ENCODE measurements around the gene ETNK1. TPM values are rescaled to one million over a fixed set of nuclear protein-coding genes. Genes with fewer than 3 reads are reported as not detected.
A peak's percentile ranks its signal among the peaks of the same experiment; 100 is the strongest.

Gene ETNK1
- total RNA-seq, 1 donor from 2014 or later = 82.4 TPM

GRCh38 chr12:22677781-22678574 lies 53.0 kb downstream of the ETNK1 start:
- no peak for DNase-seq
- intact Hi-C loops (cut with DNase I) = no loop called here
- Histone ChIP-seq H3K4me1 (no peaks in the 10 kb centered on the region), H3K9me3 (no peaks in the 10 kb centered on the region), H3K36me3 (peaks cover 60% of the 10 kb centered on the region), H3K27ac (no peak overlapping the region), H3K27me3 (ENCODE audit: low read depth) (no peaks in the 10 kb centered on the region), H3K4me3 (no peak overlapping the region)
- ATAC-seq = no peak
- TF ChIP-seq, protein P1, sequence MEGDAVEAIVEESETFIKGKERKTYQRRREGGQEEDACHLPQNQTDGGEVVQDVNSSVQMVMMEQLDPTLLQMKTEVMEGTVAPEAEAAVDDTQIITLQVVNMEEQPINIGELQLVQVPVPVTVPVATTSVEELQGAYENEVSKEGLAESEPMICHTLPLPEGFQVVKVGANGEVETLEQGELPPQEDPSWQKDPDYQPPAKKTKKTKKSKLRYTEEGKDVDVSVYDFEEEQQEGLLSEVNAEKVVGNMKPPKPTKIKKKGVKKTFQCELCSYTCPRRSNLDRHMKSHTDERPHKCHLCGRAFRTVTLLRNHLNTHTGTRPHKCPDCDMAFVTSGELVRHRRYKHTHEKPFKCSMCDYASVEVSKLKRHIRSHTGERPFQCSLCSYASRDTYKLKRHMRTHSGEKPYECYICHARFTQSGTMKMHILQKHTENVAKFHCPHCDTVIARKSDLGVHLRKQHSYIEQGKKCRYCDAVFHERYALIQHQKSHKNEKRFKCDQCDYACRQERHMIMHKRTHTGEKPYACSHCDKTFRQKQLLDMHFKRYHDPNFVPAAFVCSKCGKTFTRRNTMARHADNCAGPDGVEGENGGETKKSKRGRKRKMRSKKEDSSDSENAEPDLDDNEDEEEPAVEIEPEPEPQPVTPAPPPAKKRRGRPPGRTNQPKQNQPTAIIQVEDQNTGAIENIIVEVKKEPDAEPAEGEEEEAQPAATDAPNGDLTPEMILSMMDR (IDR thresholded peaks at IDR 0.05) = no peak

- Histone ChIP-seq H3K27ac (no peak overlapping the region), H3K4me1 (peaks cover 10% of the 10 kb centered on the region), H3K27me3 (ENCODE audit: low read depth) (no peaks in the 10 kb centered on the region), H3K9me3 (no peaks in the 10 kb centered on the region), H3K4me3 (no peak overlapping the region), H3K36me3 (peaks cover 30% of the 10 kb centered on the region)
- intact Hi-C loops (cut with DNase I) = no loop called here
- TF ChIP-seq, protein P1 (IDR thresholded peaks at IDR 0.05) = no peak
- no peak for ATAC-seq
- DNase-seq = no peak
Observed at GRCh38 chr12:22682663-22683062, 57.7 kb downstream of the ETNK1 start.

- intact Hi-C loops (cut with DNase I) = no loop called here
Observed at GRCh38 chr12:22683131-22683530, 58.2 kb downstream of the ETNK1 start.

DNA sequence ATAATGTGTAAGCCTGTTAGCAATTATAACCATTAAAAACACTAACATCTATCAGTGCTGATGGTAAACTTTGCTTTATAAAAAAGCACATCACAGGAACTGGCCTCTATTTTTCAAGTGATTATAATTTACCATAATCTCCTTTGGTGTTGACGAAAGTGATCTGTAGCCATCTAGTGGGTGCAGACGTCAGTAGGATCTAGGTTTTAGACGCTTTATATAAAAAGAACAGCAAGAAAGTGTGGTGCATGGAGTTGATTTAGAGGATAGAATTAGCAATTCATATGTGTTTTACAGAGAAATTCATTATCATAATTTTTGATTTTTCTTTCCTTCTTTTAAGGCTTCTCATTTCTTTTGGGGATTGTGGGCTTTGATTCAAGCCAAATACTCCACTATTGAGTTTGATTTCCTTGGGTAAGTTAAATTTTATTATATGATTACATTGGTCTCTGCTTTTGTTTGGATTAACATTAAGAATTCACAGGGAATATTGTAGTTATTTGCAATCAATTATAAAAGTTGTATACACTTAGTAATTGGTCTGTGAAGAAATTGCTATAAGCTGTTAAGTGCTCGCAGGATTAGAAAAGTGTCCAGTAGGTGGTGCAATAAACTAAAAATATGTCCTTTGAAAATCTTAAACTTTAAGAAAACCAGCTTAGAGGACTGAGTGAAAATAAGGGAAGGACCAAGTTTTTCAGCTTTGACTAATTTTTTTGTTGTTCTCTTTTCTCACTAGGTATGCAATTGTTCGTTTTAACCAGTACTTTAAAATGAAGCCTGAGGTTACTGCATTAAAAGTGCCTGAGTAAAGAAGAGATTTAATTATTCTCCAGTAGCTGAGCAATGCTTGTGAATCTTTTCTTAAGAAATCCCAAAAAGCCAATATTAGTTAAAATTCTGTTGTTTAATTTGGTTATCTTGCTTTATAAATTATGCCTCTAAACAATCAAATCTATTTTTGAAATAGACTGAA lies 59.5 kb downstream of the ETNK1 start:
- peak in 1 of 2 donors; percentile 49 for ATAC-seq

More at GRCh38 chr12:22683131-22683530, 58.2 kb downstream of the ETNK1 start:
- H3K4me3 ChIP-seq = no peak overlapping the region
- DNase-seq = no peak
- H3K36me3 ChIP-seq = peaks cover 29% of the 10 kb centered on the region
- no peaks in the 10 kb centered on the region for H3K27me3 ChIP-seq (ENCODE audit: low read depth)
- H3K27ac ChIP-seq = no peak overlapping the region
- no peak for ATAC-seq
- no peaks in the 10 kb centered on the region for H3K9me3 ChIP-seq
- H3K4me1 ChIP-seq = peaks cover 14% of the 10 kb centered on the region
- TF ChIP-seq, protein P1 (IDR thresholded peaks at IDR 0.05) = no peak

DNA sequence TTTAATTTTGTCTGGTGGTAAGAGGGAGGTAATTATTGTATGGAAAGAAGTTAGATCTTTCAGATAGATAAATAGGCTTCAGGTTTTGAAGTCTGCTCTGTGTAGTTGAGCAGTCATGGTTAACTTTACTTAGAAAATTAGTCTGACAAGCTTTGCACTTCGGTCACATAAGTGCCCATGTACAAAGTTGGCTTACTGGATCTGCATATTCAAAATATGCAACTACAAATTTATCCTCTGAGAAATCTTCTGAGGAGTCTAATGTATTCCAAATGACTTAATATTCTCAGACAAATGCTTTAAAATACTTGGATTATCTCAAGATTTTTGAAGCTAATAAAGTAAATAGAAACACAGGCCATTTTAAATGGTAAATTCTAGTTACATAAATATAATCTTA lies 61.2 kb downstream of the ETNK1 start:
- no peak for ATAC-seq
- no peak for DNase-seq
- Histone ChIP-seq H3K36me3 (peaks cover 9% of the 10 kb centered on the region), H3K4me3 (no peak overlapping the region), H3K27me3 (ENCODE audit: low read depth) (no peaks in the 10 kb centered on the region), H3K4me1 (peaks cover 16% of the 10 kb centered on the region), H3K27ac (no peak overlapping the region), H3K9me3 (no peaks in the 10 kb centered on the region)
- TF ChIP-seq, protein P1 (IDR thresholded peaks at IDR 0.05) = no peak
- intact Hi-C loops (cut with DNase I) = no loop called here

More for the DNA sequence above, 59.5 kb downstream of the ETNK1 start:
- Histone ChIP-seq H3K4me3 (no peak overlapping the region), H3K27me3 (ENCODE audit: low read depth) (no peaks in the 10 kb centered on the region), H3K9me3 (no peaks in the 10 kb centered on the region), H3K36me3 (peaks cover 16% of the 10 kb centered on the region), H3K27ac (no peak overlapping the region), H3K4me1 (peaks cover 16% of the 10 kb centered on the region)
- intact Hi-C loops (cut with DNase I) = no loop called here
- TF ChIP-seq, protein P1 (IDR thresholded peaks at IDR 0.05) = peak; percentile 56
- no peak for DNase-seq

Measured in lower lobe of right lung (tissue), 2 donors.